ENCODE results near the gene KCNK15.

The KCNK15 gene

DNA sequence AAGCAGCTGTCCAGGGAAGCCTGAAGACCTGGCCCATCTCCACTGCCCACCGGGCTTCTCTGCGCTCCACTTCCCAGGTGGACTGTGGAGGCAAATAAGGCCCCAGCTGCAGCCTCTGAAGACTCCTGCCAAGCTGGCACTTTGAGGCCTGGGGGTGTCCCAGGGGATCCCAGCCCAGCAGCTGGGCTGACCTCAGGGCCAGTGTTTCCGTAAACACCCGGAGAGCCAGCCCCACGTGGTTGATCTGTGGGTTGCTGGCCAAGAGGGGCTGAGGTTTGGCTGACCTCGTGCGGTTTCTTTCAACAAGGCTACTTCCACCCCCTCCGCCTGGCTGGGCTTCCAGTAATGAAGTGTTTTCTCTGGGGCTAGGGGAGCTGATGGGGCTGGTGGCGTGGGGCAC, 42.9 kb upstream of the KCNK15 start:
- peak; percentile 81 for DNase-seq (ENCODE audit: low read depth)
- TF ChIP-seq, protein P1, sequence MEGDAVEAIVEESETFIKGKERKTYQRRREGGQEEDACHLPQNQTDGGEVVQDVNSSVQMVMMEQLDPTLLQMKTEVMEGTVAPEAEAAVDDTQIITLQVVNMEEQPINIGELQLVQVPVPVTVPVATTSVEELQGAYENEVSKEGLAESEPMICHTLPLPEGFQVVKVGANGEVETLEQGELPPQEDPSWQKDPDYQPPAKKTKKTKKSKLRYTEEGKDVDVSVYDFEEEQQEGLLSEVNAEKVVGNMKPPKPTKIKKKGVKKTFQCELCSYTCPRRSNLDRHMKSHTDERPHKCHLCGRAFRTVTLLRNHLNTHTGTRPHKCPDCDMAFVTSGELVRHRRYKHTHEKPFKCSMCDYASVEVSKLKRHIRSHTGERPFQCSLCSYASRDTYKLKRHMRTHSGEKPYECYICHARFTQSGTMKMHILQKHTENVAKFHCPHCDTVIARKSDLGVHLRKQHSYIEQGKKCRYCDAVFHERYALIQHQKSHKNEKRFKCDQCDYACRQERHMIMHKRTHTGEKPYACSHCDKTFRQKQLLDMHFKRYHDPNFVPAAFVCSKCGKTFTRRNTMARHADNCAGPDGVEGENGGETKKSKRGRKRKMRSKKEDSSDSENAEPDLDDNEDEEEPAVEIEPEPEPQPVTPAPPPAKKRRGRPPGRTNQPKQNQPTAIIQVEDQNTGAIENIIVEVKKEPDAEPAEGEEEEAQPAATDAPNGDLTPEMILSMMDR (IDR thresholded peaks at IDR 0.05; ENCODE audit: control insufficient read depth, insufficient read depth, low read depth, low read length, missing control alignments) = no peak
- H3K4me3 ChIP-seq (ENCODE audit: control insufficient read depth, low read depth, low read length) = no peak overlapping the region

DNA sequence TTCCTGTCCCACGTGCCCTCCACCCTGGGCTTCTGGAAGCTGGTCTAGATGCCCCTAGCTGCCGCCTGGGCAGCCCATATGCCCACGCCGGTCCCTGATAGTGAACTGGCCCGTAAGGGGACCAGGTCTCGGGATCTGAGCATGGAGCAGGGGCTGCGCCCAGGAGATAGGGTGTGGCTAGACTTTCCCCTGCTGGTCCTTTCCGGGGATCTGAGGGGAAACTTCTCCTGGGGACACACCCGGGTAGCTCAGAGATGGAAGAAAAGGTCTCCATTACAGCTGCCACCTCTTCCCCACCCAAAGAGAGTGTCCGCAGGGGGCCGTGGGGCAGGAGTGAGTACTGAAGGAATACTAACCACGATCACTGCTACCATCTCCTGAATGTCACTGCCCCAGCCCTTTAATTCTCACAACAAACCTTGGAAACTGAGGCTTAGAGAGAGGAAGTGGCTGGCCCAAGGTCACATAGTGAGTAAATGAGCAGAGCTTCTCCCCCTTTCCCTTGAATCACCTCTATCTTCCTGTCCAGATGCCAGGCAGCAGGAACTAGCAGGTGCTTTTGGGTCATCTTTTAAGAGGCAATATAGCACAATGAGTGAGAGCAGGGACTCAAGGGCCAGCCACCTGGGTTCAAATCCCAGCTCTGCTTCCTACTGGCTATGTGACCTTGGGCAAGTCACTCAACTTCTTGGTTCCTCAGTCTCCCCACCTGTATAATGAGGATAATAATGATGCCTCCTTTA, 42.3 kb upstream of the KCNK15 start:
- H3K4me3 ChIP-seq (ENCODE audit: control insufficient read depth, low read depth, low read length) = no peak overlapping the region
- TF ChIP-seq, protein P1 (IDR thresholded peaks at IDR 0.05; ENCODE audit: control insufficient read depth, insufficient read depth, low read depth, low read length, missing control alignments) = no peak
- DNase-seq (ENCODE audit: low read depth) = no peak

GRCh38 chr20:44703956-44704488, 41.6 kb upstream of the KCNK15 start:
- H3K4me3 ChIP-seq (ENCODE audit: control insufficient read depth, low read depth, low read length) = no peak overlapping the region
- TF ChIP-seq, protein P1 (IDR thresholded peaks at IDR 0.05; ENCODE audit: control insufficient read depth, insufficient read depth, low read depth, low read length, missing control alignments) = no peak
- no peak for DNase-seq (ENCODE audit: low read depth)

DNA sequence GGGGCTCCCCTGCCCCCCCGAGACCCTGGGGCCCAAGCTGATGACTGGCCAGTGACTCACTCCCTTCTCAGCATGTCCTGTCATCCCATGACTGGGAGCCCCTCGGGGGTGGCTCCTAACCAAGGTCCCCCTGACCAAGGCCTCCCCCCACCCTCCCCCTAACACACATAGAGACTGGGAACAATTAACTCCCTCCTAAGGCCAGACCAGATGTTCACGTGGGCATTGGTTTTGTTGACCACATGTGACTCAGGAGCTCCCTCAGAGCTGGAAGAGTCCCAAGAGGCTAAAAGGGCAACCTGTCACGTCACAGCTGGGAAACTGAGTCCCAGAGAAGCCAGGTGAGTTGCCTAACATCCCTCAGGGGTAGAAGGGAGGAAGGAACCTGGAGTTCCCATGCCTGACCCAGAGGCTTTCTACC, 41.1 kb upstream of the KCNK15 start:
- TF ChIP-seq, protein P1 (IDR thresholded peaks at IDR 0.05; ENCODE audit: control insufficient read depth, insufficient read depth, low read depth, low read length, missing control alignments) = no peak
- DNase-seq (ENCODE audit: low read depth) = peak; percentile 70
- H3K4me3 ChIP-seq (ENCODE audit: control insufficient read depth, low read depth, low read length) = no peak overlapping the region

DNA sequence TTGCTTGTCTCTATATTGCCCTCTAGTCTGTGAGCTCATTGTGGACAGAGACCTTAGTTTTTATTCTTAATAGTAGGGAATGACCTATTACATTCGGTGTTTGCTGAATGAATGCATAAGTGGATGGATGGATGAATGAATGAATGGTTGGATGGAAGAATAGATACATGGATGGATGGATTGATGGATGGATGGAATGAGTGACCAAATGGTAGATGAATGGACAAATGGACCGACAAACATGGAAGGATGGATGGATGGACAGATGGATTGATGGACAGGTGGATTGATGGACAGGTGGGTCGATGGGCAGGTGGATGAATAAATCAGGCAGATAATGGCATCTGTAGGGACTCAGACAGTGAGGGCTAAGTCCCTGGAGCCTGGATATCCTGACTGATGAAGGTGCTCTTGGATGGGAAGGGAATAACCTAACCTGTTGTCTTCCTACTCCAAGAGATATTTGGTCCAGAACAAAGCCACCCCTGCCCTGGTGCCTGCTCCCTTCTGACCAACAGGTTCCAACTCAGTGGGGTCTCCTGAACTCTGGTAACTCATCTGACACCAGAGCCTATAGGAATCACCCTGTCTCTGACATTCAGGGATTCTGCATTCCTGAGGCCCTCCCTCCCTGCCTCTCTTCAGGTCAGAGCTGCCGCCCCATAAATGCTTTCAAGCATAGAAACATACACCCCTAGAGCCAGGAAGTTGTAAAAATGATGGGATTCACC, 40.1 kb upstream of the KCNK15 start:
- TF ChIP-seq, protein P1 (IDR thresholded peaks at IDR 0.05; ENCODE audit: control insufficient read depth, insufficient read depth, low read depth, low read length, missing control alignments) = no peak
- no peak overlapping the region for H3K4me3 ChIP-seq (ENCODE audit: control insufficient read depth, low read depth, low read length)
- no peak for DNase-seq (ENCODE audit: low read depth)

DNA sequence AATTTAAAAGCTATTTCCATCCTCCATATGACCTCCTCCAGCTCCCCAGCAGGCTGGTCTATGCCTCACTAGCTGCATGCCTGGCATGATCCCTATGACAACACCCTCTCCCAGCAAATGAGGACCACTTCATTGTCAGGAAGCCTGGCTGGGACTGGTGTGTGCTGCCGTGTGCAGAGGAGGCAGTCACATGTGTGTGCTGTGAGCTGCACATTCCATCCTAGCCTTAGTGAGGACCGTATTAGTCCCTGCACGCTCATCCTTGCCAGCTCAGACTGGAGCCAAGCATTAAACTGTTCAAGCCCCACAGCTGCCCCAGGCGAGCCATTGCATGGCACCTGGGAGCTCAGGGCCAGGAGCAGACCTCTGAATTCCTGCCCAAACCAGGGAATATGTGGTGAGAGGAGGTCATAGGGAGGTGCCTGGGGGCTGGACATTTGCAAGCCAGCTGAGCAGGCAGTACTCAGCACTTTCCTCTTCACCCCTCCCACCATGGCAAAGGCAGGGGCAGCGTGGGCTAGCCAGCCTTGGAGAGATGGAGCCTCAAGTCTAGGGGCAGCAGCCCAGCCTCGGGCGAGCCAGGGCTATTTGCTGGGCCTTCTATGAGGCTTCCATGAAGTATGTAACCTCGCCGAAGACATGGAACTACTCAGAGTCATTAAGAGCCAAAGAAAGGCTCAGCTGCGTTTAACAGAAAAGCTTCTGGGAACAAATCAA, 39.2 kb upstream of the KCNK15 start:
- no peak for DNase-seq (ENCODE audit: low read depth)

More for the DNA sequence above, 39.2 kb upstream of the KCNK15 start:
- TF ChIP-seq, protein P1 (IDR thresholded peaks at IDR 0.05; ENCODE audit: control insufficient read depth, insufficient read depth, low read depth, low read length, missing control alignments) = no peak
- no peak overlapping the region for H3K4me3 ChIP-seq (ENCODE audit: control insufficient read depth, low read depth, low read length)
